NCI-H1436 (cell line): ENCODE data around the gene NT5C3B.

ENCODE experiments used
- DNase-seq: peaks from one replicate; lab custom pipeline; 2025; lab: John Stamatoyannopoulos, UW

Gene NT5C3B

DNA sequence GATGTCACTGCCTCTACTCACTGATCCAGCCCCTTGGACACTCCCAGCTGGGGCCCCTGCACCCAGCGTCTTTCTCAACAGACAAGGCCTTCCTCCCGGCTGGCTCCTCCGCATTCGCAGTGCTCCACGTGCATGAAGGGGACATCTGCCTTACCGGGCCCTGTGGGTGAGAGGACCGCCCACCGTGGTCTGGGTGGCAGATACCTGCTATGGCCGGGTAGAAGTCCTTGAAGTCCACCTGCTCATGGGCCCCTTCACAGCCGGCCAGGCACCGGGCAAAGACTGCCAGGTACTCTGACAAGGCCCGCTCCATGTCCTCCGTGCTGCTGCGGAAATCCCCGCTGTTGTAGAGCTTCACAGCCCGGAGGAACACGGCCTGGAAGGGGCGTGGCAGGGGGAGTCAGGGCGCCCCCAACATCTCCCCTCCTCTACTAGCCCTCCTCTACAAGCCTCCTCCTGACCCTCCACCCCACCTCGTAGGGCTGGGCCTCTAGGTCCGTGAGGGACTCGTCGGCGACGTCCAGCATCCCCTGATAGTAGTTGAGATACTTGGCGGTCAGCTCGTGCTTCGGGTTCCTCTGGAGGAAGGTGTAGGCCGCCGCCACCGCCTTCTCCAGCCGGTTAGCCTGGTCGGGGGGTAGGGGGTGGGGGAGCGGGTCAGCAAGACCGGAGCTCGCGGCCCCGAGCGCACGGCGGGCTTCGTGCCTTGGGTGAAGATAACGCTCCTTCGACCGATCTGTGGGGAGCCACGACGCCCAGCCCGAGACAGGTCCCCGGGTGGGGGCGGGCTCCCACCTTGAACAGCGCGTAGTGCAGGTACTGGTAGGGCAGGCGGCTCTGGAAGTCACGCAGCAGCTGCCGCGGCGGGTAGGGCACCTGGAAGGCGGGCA is 25.1 kb downstream of the NT5C3B start:
- DNase-seq, result no peak

- DNase-seq, result no peak
Observed at GRCh38 chr17:41806685-41807445, 29.2 kb downstream of the NT5C3B start.

DNA sequence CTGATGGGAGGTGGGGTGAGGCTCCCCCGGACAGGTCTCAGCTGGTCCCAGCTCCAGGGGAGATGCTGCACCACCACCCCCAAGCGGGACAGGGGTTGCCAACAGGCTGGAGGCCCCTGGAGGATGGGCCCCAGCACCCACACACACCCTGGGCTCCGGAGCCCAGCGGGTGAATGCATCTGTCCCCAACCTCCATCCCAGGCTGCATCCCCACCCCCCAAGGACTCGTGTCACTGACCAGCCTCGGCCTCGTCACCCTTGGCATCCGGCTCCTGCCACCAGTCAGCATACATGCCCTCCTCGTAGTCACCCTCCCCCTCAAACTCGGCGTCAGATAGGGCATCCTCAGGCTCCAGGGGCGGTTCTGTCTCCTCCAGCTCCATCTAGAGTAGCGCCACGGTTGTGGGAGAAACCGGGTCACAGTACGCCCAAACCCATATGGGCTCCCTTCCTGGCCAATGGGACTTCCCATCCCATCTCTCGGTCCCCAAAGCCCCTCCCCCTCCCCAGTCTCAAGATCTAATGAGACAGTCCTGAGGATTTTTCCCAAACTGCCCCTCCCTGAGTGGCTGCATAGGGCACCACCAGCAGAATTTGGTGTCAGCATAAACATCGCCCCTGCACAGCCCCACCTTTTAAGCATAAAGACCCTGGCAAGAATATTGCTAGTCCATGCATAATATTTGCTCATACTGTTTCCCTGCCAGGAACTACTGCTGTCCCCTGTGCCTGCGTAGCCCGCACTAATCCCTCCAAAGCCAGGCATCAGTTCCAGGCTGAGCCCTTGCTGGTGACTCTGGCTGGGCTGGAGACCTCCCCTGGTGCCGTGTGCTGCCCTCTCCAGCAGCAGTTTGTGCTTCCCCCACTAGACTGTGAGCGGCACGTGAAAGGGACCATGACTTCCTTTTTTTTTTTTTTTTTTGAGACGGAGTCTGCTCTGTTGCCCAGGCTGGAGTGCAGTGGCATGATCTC is 32.7 kb downstream of the NT5C3B start:
- no peak for DNase-seq

- peak; percentile 75 for DNase-seq
Observed at GRCh38 chr17:41801374-41802271, 34.4 kb downstream of the NT5C3B start.

DNA sequence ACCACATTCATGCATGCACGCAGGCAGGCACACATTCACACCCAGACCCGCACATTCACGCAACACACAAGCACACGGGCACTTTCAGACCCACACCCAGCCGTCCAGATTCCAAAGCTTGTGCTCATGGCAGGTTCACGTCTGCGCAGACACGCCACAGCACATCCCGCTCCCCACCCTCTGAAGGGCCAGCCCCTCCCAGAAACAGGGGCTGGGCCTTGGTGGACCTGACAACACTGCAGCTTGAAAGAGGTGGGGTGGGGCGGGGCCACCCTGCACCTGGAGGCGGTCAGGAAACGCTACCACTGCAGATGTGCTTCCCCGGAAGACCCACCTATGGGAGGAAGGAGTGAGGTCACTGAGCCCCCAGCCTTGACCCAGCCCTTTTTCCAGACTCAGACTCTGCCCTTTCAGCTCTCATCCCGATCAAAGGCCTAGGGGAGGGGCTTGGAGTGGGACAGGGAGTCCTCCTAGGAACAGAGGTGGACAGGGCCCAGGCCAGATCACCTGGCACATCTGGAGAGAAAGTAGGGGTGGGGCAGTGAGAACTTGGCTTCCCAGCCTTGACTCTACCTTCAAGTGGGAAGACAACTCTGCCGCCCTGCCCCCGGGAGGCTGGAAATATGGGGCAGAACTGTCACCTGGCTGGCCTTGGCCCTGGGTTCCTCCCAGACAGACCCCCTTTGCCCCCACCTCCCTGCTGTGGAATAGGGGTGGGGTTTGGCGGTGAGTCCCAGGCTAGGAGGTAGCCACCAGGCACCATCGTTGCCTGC is 35.2 kb downstream of the NT5C3B start:
- peak; percentile 49 for DNase-seq

GRCh38 chr17:41799366-41799765 is 36.7 kb downstream of the NT5C3B start:
- DNase-seq, result no peak

DNA sequence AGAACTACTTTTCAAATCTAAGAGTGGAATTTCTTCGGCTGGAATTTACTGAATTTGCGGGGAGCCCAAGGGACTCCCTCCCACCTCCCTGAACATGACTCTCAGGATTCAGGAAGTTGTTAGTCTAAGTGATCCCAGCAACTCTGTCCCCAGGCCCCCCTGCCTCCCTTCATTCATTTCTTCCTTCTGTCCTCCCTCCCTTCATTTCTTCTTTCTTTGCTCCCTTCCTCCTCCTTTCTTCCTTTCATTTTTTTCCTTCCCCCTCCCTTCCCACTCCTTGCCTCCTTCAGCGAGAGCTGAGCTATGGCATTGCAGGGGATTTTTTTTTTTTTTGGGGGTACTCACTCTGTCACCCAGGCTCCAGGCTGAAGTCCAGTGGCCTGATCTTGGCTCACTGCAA is 38.7 kb downstream of the NT5C3B start:
- no peak for DNase-seq

DNA sequence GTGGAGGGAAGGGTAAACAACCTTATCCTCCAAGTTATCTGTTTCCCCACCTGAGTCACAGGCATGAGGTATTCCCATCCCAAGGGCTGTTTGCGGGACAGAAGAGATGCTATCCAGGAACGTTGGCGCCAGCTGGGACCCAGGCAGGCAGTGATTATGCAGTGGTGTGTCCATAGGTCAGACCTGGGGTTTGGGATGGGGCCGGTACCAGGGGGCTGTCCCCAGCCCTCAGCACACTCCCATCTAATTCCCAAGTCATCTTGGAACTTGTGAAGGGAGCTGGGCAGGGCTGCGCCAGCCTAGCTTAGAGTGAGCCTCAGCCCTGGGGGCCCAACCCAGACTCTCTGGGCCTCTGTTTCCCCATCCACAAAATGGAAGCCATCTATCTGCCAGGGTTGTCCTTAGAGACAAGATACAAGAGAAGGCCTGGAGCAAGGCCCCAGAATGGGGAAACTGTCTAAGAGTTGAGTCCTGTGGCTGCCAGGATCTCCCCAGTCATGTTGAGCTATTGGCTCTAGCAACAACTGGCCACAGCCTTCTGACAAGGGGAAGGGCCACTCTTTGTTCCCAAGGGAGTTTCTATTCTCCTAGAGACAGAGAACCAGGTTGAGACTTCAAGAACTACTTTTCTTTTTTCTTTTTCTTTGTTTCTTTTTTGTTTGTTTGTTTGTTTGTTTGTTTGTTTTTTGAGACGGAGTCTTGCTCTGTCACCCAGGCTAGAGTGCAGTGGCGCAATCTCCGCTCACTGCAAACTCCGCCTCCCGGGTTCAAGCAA is 39.7 kb downstream of the NT5C3B start:
- no peak for DNase-seq

DNA sequence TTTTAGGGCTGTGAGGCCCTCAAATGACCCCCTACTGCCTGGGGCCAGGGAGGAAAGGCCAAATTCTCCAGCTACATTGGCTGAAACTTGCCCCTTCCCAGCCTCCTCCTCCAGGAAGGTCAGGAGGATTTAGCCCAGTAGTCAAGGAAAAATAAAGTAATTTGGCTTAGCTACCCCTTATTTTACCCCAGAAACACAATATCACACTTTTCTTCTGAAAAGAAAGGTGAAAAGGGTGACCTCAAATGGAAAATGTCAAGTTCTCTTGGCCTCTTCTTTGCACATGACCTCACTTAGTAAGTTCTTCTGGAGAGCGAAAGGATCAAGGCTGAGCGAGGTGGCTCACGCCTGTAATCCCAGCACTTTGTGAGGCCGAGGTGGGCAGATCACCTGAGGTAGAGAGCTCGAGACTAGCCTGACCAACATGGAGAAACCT is 41.5 kb downstream of the NT5C3B start:
- no peak for DNase-seq

GRCh38 chr17:41793784-41794539 is 42.1 kb downstream of the NT5C3B start:
- DNase-seq, result no peak

DNA sequence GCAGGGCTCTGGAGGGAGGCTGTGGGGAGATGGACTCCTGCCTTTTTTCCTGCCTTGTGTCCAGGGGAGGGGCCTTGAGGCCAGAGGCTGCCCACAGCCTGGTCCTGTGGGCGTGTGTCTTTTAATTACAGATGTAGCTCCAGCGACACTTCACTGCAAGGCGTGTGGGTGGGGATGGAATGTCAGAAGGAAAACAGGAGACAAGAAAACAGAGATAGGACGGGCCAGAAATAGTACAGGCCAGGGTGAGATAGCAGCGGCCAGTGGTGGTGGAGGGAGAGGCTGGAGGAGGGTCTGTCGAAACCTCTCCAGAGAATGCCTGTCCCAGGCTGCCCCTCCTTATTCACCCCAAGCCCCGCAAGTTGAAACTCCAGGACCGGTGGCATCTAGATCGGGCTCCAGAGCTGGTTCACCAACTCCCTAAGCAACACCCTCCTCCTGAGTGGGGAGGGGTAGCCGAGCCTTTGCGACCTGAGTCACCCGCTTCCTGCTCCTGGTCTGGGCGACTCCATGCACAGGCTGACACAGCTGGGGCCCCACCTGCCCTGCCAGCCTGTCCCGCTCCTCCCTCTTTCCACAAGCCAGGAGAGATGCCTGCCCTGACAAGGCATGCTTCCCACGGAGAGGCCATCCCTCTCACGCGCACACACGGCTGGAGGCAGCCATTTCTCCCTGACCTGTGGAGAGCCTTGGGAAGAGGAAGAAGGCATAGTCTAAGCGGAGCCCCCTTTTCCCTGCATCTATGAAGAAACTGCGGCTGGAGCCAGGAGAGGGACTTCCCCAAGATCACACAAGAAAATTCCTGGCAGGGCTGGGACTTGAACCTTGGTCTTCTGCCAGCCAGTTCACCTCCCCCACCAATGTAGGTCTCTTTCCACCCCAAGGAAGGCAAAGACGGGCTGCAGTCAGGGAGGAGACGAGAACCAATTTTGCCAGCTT is 42.9 kb downstream of the NT5C3B start:
- no peak for DNase-seq

DNA sequence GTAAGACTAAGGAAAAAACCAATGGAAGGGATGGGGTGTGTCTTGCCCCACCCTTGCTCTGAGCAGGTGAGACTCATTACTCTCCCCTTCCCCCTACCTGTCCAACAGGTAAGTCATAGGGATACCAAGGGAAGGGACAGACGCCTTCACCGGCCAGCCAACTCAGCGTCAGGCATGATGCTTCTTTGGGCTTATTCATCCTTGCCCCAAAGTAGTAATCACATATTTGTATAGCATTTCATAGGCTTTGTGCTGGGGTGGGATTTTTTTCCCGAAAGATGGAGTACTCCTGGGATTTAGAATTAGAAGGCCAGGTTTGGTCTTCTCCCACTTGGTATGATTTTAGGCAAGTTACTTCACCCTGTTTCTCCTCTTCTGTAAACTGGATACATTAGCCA is 49.0 kb downstream of the NT5C3B start:
- DNase-seq, result no peak

DNA sequence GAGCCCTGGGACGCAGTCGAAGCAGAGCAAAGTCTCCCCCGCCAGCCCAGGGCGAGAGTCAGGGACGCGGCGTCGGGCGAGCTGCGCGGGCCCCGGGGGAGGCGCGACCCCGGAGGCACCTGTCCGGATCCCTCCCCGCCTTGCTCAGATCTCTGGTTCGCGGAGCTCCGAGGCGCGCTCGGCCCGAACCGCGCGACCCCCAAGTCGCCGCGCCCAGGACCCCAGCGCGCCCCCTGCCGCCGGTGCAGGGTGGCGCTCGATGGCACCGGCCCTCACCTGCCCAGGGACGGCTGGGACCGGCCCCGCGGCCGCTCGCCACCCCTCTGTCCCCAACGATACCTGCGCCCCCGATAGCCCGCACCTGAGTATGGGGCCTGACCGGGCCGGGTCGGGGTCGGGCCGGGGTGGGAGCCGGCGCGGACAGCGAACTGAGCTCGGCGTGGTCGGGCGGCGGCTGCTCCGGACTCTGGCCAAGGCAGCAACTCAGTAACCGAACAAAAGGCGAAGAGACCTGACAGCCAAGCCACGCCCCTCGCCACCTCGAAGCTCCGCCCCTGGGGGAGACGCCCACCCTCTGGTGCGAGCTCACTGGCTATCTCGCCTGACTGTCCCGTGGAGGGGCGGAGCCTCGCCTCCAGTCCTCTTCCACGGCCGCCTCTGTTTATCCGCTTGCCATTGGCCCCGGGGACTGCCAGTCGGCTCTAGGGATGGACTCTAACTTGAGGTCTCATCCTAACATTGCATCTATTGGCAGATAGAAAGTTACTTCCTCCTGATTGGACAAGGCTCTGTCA is 49.6 kb downstream of the NT5C3B start, which contains the start of gene JUP:
TSS of gene JUP (minus strand) at position 485 of the 794 bp plus-strand sequence. CDS start 14,857 bp downstream, outside the sequence.
- DNase-seq, result peak; percentile 100

DNA sequence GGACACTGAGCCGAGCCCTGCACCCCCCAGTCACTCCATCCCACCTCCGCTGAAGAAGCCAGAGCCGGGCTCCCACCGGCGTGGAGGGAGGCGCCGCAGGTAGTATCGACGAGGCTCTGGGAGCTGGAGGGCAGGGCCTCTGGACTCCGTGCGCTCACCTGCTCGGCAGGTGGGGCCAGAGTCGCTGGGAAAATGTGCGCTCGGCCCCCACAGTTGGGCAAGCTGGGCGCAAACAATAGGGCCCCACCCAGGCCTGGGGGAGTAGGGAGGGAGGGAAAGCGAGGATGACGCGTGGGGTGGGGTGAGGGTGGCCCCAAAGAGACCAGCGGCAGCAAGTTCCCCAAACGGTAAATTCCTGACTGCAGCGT is 50.2 kb downstream of the NT5C3B start:
- no peak for DNase-seq

GRCh38 chr17:41785091-41785858 is 50.8 kb downstream of the NT5C3B start:
- DNase-seq, result no peak
